HG02981 (cell line): ENCODE measurements around the gene YWHAE.
"Not testable (repeated sequence)": the region's sequence is repeated elsewhere in the genome, so short reads cannot be mapped to it uniquely, and the experiment has no call there.

Source experiments
- ATAC-seq: cut with Tn5 transposase; IDR thresholded peaks from one replicate; pipeline ENCODE4 v1.9.1; 2021; ENCODE audit warnings: mild to moderate bottlenecking, moderate library complexity; ENCODE audit not compliant: unreplicated experiment

Gene YWHAE

DNA sequence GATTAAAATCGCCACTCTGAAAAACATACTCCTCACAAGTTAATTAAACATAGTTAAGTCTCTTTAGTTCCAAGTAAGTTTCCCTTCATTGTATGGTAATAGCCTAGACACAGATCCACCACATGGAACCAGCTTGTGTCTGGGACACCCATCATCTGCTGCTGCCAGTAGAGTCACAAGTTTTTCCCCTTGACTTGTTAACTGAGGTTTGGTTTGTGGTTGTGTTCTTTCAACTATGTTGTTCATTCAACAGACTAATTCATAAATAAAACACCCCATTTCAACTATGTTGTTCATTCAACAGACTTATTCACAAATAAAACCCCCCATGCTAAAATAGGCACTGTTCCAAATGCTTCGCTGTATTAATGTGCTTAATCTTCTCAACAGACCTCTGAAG, 24.4 kb downstream of the YWHAE start:
- ATAC-seq = no peak

DNA sequence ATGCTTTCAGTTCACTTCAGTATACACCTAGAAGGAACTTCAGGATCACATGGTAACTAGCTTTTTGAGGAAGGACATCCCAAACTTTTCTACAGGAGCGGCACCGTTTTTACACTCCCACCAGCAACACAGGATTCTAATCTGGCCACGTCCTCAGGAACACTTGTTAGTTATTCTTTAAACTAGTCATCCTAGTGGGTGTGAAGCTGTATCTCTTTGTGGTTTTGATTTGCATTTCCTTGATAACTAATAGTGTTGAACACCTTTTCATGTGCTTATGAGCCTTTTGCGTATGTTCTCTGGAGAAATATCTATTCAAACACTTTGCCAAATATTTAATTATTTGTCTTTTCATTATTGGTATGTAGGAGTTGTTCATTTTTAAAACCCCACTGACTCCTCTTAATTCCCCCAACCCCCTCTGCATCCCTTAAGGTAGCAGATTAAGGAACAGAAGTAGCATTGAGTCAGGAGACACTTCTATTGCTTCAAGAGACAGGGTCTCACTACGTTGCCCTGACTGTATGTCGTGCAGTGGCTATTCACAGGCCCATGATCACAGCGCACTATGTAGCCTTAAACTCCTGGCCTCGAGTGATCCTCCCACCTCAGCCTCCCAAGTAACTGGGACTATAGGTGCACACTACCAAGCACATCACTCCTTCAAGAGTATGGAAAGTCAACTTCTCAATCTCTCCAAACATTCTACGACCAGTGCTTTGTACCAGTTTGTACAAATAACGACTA, 25.4 kb downstream of the YWHAE start:
- no peak for ATAC-seq

DNA sequence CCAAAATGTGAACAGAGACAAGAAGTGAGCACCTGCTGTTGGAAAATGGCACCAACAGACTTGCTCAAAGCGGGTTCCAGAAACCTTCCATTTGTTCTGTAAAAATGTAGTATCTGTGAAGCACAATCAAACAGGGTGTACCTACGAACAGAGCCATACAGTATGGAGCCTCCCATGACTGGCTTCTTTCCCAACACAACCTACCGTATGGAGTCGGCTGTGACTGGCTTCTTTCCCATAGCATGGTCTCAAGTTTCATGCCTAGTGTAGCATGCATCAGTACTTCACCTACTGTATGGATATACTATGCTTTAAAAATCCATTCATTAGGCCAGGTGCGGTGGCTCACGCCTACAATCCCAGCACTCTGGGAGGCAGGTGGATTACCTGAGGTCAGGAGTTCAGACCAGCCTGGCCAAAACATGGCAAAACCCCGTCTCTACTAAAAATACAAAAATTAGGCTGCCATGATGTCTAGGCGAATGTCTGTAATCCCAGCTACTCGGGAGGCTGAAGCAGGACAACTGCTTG, 26.2 kb downstream of the YWHAE start:
- no peak for ATAC-seq

DNA sequence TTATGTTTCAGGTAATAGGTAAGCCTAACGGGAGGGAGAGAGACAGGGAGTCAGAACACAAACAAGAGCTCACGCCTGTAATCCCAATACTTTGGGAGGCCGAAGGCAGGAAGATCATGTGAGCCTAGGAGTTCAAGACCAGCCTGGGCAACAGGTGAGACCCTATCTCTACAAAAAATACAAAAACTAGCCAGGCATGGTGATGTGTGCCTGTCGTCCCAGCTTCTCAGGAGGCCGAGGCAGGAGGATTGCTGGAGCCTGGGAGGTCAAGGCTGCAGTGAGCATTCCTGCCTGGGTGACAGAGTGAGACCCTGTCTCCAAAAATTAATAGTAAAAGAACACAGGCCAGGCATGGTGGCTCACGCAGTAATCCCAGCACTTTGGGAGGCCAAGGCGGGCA, 27.4 kb downstream of the YWHAE start:
- no peak for ATAC-seq

DNA sequence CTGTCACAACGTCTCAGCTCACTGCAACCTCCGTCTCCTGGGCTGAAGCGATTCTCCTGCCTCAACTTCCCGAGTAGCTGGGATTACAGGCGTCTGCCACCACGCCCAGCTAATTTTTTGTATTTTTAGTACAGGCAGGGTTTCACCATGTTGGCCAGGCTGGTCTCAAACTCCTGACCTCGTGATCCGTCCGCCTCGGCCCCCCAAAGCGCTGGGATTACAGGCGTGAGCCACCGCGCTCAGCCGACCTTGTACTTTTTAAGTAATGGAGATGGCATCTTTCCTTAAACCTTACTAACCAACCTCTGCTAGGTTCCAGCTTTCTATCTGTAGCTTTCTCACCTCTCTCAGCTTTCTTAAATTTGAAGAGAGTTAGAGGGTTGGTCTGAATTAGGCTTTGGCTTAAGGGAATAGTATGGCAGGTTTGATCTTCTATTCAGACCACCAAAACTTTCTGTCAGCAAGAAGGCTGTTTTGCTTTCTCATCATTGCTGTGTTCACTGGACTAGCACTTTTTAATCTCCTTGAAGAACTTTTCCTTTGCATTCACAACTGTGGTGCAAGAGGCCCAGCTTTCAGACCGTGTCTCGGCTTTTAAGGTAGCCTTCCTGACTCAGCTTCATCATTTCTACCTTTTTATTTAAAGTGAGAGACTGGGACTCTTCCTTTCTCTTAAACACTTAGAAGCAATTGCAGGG, 28.0 kb downstream of the YWHAE start:
- no peak for ATAC-seq

DNA sequence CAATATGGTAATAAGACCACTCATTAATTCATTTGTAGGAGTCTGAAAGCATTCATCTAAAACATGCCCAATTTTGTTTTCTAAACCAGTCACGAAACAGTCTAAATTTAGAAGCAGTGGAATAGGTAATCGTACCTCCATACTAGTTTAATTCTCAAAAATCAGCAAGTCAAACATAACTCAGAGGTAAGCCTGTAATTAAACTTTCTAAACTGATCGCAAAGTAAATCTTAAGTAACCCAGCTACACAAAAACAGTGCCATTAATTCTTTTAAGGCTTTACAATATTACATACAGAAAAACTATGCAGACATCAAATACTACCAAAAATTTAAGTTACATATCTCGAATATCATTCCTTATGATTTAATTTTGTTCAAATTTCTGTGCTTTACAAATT, 31.4 kb downstream of the YWHAE start:
- ATAC-seq = no peak

DNA sequence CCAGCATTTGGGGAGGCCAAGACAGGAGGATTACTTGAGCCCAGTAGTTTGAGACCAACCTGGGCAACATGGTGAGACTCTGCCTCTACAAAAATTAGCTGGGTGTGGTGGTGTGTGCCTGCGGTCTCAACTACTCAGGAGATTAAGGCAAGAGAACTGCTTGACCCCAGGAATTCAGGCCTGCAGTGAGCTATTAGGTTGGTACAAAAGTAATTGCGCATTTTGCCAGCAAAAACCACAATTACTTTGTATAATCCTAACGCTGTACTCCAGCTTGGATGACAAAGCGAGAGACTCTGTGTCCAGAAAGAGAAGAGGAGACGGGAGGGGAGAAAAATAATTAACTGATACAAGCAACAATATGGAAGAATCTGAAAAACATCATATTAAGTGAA, 32.7 kb downstream of the YWHAE start:
- ATAC-seq = no peak

DNA sequence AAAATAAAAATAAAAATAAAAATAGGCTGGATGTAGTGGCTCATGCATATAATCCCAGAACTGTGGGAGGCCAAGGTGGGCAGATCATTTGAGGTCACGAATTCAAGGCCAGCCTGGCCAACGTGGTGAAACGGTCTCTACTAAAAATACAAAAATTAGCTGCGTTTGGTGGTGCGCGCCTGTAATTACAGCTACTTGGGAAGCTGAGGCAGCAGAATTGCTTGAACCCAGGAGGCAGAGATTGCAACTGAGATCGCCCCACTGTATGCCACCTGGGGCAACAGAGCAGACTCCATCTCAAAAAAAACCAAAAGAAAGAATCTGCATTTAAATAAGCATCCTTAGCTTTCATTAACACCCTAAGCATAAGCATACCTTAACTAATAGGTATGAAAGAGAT, 33.8 kb downstream of the YWHAE start:
- ATAC-seq = no peak

DNA sequence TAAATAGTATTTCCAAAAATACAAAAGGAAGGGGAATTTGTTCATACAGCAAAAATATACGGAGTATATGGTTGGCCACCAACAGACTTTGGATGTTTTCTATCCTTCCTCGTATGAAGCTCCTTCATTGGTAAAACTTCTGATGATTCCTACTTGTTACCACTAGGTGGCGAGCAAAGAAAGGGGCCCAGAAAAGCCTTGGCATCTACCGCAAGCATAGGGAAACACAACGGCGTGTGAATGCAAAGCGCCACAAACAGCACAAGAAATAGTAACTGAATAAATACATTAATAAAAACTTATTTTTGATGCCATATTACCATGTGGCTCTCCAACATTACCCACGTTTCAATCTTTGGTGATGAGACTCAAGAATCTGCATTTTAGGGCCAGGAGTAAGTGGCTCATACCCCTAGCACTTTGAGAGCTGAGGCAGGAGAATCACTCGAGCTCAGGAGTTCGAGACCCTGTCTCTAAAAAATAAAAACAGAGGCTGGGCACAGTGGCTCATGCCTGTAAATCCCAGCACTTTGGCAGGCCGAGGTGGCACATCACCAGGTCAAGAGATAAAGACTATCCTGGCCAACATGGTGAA, 34.5 kb downstream of the YWHAE start:
- no peak for ATAC-seq

DNA sequence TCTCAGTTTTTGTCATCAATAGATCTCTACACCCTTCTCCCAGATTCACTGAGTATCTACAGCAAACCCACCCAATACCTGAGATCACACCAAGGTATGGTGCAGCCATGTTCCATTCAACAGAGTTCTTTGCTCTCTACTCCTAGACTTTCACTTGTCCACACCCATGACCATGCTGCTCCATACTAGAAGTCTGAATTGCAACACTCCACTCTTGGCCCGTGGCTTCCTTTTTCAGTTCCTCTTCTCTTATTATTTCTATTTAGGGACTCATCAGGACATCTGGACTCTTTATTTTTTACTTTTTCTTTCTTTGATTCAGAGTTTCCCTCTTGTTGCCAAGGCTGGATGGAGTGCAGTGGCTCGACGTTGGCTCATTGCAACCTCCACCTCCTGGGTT, 37.1 kb downstream of the YWHAE start:
- ATAC-seq = peak; percentile 41

DNA sequence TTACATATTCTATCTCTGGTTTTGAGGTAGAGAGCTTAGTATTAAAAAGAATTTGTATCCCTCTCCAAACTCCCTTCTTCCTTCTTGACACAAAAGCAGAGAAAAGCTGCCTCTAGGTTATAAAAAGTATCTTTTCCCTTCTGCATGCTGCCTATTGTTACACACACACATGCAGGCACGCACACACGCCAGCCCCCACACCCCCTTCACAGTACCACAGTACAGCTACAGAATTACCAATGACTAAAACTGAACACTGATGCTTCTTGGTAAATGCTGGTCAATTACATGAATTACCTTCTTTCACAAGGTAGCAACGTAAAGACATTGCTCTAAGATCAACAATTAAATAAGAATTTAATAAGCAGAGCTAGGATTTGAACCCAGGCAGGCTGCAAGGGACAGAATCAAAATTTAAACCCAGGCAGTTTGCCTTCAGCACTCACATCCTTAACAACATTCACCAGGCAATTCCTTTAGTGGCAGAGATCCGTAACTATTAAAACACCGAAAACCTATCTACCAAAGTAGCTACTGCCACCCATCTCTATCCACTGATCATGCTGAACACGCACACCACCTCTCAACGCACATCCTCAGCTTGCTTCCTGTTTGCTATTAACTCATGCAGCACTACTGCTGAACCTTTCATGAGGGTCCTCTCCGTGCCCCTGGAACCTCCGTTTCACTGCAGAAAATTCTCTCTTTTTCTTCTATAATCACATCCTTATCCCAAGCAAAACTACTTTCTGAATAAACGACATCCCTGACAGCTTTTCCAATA, 37.8 kb downstream of the YWHAE start:
- no peak for ATAC-seq

DNA sequence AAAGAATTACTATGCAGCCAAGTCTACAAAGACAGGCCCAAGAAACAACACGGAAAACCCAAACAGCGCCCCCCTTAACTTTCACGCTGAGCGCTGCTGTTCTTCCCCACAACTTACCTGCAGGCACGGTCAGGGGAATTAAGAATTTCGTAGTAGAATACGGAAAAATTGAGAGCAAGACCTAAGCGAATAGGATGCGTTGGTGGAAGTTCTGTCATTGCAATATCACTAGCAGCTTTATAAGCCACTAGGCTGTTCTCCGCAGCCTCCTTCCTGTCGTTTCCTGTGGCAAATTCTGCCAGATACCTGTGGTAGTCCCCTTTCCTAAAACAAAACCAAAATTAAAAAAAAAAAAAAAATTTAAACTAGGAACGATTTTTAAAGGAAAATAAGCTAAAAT, 39.0 kb downstream of the YWHAE start:
- ATAC-seq = no peak

DNA sequence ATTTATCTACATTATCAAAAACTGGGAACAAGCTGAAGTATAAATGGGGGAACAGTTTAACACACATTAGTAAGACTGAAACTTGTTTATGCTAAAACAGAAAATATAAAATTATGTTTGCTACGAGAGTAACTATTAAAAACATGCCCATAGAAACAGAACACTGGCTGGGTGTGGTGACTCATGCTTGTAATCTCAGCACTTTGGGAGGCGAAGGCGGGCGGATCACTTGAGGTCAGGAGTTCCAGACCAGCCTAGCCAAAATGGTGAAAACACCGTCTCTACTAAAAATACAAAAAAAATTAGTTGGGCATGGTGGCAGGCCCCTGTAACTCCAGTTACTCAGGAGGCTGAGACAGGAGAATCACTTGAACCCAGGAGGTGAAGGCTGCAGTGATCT, 39.7 kb downstream of the YWHAE start:
- not testable (repeated sequence) for ATAC-seq

DNA sequence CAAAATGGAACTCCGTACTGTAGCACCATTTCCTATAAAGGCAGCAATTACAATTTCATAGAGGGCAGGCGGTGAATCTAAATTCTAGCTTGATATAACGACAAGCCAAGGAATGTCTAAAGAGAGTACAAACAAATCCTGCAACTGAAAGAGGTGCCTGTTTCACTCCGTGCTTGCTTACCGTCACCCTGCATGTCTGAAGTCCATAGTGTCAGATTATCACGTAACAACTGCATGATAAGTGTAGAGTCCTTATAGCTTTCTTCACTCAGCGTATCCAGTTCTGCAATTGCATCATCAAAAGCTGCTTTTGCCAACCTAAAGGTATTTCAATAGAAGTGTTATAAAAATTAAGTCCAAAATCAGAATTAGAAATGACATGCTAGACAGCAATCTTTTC, 46.0 kb downstream of the YWHAE start:
- no peak for ATAC-seq

DNA sequence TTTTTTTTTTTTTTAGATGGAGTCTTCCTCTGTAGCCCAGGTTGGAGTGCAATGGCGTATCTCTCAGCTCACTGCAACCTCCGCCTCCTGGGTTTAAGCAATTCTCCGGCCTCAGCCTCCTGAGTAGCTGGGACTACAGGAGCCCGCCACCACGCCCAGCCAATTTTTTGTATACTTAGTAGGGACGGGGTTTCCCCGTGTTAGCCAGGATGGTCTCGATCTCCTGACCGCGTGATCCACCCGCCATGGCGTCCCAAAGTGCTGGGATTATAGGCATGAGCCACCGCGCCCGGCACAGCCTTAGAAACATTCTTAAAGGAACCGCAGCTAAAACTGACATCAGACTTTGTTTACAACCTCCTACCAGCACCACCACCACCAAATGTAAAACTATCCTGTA, 47.5 kb downstream of the YWHAE start:
- ATAC-seq = not testable (repeated sequence)

DNA sequence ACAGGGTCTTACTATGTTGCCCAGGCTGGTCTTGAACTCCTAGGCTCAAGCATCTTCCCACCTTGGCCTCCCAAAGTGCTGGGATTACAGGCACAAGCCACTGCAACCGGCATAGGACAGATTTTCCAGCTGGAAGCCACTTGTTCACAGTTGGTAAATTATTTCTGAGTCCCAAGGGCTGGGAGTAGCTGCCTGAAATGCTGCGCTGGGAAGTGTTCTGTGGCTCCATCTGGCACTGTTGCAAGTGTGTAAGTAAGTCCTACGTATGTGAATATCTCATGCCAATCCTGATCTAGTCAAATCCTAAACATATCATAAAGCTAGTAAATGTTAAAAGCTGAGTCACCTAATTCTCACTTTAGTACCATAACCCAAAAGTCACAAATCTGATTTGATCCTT, 48.1 kb downstream of the YWHAE start:
- ATAC-seq = no peak

DNA sequence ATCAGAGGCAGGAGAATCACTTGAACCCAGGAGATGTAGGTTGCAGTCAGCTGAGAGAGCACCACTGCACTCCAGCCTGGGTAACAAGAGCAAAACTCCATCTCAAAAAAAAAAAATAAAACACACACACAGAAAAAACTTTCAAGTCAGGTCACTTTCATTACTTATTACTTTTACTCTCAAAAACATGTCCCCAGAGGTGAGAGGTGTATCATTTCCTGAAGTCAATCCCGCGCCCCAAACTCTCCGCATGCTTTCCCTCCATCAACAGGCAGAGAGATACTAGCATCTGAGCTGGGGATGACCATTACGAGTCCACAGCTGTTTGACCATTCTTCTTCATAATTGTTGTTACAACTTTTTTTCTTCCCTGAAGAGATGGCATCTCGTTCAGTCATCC, 48.7 kb downstream of the YWHAE start:
- no peak for ATAC-seq

DNA sequence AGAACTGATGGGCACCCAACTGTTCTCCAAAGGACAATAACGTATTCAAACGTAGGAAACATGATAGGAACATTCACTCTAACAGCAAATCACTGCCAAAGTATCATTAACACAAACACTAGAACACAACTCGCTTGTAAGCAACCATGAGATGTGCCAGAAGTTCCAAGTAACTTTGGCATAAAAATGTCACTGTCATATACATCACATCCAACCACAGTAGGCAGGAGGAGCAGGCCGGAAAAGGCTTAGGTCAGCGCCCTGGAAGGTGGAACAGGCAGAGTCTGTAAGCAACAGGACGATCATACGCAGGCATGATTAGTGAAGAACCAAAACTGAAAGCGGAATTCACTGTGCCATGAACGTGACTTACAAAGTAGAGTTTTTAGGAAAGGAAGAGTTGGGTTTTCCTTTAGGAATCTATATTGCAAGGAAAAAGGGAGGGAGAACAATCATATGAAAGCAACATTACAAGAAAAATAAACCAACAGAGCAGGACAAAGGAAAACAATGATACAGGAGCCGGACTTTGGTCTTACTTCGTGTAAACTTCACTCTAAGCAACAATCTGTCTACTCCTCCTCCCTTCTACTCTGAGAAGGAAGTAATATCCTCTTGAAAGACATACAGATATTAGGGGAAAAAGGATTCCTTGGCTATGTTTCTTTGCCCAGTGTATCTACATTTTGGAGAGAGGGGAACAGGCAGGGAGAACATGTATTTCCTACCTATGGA, 52.3 kb downstream of the YWHAE start:
- no peak for ATAC-seq

DNA sequence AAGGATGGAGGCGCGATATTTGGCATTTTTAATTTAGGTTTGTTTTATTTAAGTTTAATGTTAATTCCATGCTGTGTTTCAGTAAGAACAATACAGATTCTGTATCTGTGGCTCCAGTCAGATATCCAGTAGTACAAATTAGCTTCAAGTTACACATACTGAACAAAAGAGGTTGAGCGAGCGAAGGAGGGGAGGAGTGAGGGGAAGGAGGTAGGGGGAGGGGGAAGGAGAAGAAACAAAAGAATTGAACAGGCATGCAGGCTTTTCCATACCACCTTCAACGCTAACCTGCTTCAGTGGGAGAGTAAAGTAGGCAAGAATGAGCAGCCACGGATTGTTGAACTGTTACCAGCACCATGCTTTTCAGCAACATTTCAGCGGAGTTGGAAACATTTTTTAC, 55.5 kb downstream of the YWHAE start:
- ATAC-seq = no peak

DNA sequence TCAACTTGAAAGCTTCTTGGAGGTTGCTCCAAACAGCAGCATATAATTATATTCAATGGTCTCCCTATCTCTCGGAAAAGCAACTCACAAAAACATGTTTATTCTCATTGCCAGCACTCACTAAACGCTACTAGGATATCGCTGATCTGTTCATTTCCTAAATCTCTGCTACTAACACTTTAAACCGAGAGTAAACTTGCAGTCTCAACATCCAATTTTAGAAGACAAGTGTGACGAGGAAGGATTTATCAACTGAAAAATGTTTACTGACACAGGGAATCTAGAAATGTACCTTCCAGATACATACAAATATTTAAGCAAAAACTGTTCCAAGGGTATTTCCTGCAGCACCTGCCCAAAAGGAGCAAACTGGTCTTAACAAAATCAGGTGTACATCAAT, 56.5 kb downstream of the YWHAE start:
- no peak for ATAC-seq

DNA sequence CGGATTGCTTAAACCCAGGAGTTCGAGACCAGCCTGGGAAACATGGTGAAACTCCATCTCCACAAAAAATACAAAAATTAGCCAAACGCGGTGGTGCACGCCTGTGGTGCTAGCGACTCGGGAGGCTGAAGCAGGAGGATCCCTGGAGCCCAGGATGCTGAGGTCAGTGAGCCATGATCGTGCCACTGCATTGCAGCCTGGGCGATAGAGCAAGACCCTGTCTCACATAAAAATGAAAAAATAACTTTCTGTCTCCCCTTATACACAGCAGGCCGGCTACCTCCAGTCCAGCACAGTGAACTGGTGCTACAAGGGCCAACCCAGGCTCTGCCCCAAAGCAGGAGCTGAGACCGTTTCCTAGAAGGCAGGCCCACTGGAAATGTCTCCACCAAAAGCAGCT, 59.7 kb downstream of the YWHAE start:
- ATAC-seq = no peak
